Measurements from ENCODE around the gene RNF169. TPM values are rescaled to one million over a fixed set of nuclear protein-coding genes. Genes with fewer than 3 reads are reported as not detected.

The RNF169 gene
- total and polyA plus RNA-seq, 8 donors: 19.4 to 23.6 (median 22.2) TPM

- intact Hi-C loops (cut with DNase I): no loop called here
- no peaks in the 10 kb centered on the region for H3K9me3 ChIP-seq
- no peak for ATAC-seq
- no peak for TF ChIP-seq CTCF (IDR thresholded peaks at IDR 0.05)
- peaks cover 7 to 9% of the 10 kb centered on the region in 2 donors for H3K4me1 ChIP-seq
- H3K27ac ChIP-seq: no peak overlapping the region
- H3K36me3 ChIP-seq: no peaks in the 10 kb centered on the region
- no peak overlapping the region for H3K4me3 ChIP-seq
- DNase-seq: no peak
- peaks cover 18 to 41% of the 10 kb centered on the region in 2 donors for H3K27me3 ChIP-seq
Observed at GRCh38 chr11:74736031-74736430, 12.6 kb upstream of the RNF169 start.

- TF ChIP-seq CTCF (IDR thresholded peaks at IDR 0.05): peak; percentile 92 to 98
- Histone ChIP-seq H3K27ac (no peak overlapping the region), H3K4me1 (peaks cover 0 to 4% of the 10 kb centered on the region in 2 donors), H3K9me3 (no peaks in the 10 kb centered on the region), H3K4me3 (no peak overlapping the region), H3K36me3 (no peaks in the 10 kb centered on the region), H3K27me3 (peaks cover 0 to 5% of the 10 kb centered on the region in 2 donors)
- intact Hi-C loops (cut with DNase I): no loop called here
- DNase-seq (peak in 1 of 4 donors; percentile 75), ATAC-seq (peak; percentile 95)
Observed at GRCh38 chr11:74739546-74740270, 8.9 kb upstream of the RNF169 start.

- no peak for ATAC-seq
- TF ChIP-seq CTCF (IDR thresholded peaks at IDR 0.05): no peak
- DNase-seq: no peak
- intact Hi-C loops (cut with DNase I): no loop called here
- Histone ChIP-seq H3K27me3 (no peaks in the 10 kb centered on the region), H3K9me3 (no peaks in the 10 kb centered on the region), H3K4me1 (peaks cover 0 to 4% of the 10 kb centered on the region in 2 donors), H3K4me3 (no peak overlapping the region), H3K36me3 (no peaks in the 10 kb centered on the region), H3K27ac (no peak overlapping the region)
Observed at GRCh38 chr11:74742070-74742469, 6.6 kb upstream of the RNF169 start.

GRCh38 chr11:74743640-74744039 lies 5.0 kb upstream of the RNF169 start:
- peaks cover 5 to 14% of the 10 kb centered on the region in 2 donors for H3K4me1 ChIP-seq
- DNase-seq: no peak
- H3K27me3 ChIP-seq: no peaks in the 10 kb centered on the region
- no peaks in the 10 kb centered on the region for H3K9me3 ChIP-seq
- H3K27ac ChIP-seq: no peak overlapping the region
- no peak overlapping the region for H3K4me3 ChIP-seq
- no peak for TF ChIP-seq CTCF (IDR thresholded peaks at IDR 0.05)
- ATAC-seq: no peak
- intact Hi-C loops (cut with DNase I): no loop called here
- H3K36me3 ChIP-seq: no peaks in the 10 kb centered on the region

GRCh38 chr11:74744277-74744676 lies 4.4 kb upstream of the RNF169 start:
- Histone ChIP-seq H3K27ac (no peak overlapping the region), H3K4me3 (no peak overlapping the region), H3K36me3 (no peaks in the 10 kb centered on the region), H3K9me3 (no peaks in the 10 kb centered on the region), H3K4me1 (peaks cover 5 to 14% of the 10 kb centered on the region in 2 donors), H3K27me3 (no peaks in the 10 kb centered on the region)
- no peak for TF ChIP-seq CTCF (IDR thresholded peaks at IDR 0.05)
- ATAC-seq: no peak
- intact Hi-C loops (cut with DNase I): no loop called here
- DNase-seq: no peak

All from left lung (tissue), 10 donors.